Stimulated activated CD8-positive, alpha-beta memory T cell treated with anti-CD3 and anti-CD28 coated beads, Interleukin-2, amount 100 ng/mL, for 1 hour (primary cell): ENCODE data around the gene NABP2.
"Not testable (repeated sequence)": the region's sequence is repeated elsewhere in the genome, so short reads cannot be mapped to it uniquely, and the experiment has no call there.

Experiments
- DNase-seq, 2 donors: peaks; one replicate each; pipeline ENCODE4 v3.0.0-alpha.2; 2020; ENCODE audit warnings: low read depth in 2 of 2

The NABP2 gene

GRCh38 chr12:56224102-56224701 is at the start of gene NABP2:
Gene NABP2, plus strand, starts transcription at chr12:56224342. Its CDS starts 515 bp downstream, at chr12:56224857.
- DNase-seq = peak; percentile 85

GRCh38 chr12:56178347-56178746 is 45.8 kb upstream of the NABP2 start:
- no peak for DNase-seq

GRCh38 chr12:56186957-56187356 is 37.2 kb upstream of the NABP2 start:
- DNase-seq = no peak

GRCh38 chr12:56188131-56188777 is 35.9 kb upstream of the NABP2 start:
- no peak for DNase-seq

GRCh38 chr12:56188778-56189098 is 35.4 kb upstream of the NABP2 start:
- peak in 1 of 2 donors; percentile 7 for DNase-seq

- DNase-seq = peak; percentile 64 to 71
Measured at GRCh38 chr12:56189099-56189917, 34.8 kb upstream of the NABP2 start, which contains the start of gene SMARCC2. Gene SMARCC2, minus strand, starts transcription at chr12:56189483. Its CDS starts 22 bp downstream, at chr12:56189461.

GRCh38 chr12:56189918-56190694 is 34.0 kb upstream of the NABP2 start:
- peak; percentile 39 to 50 for DNase-seq

GRCh38 chr12:56190695-56191155 is 33.4 kb upstream of the NABP2 start:
- DNase-seq = no peak

- no peak for DNase-seq
Measured at GRCh38 chr12:56192582-56192981, 31.6 kb upstream of the NABP2 start.

- DNase-seq = peak; percentile 37 to 54
Measured at GRCh38 chr12:56193025-56193578, 31.0 kb upstream of the NABP2 start.

GRCh38 chr12:56196818-56197550 is 27.2 kb upstream of the NABP2 start:
- not testable (repeated sequence) for DNase-seq

- DNase-seq = no peak
Measured at GRCh38 chr12:56197921-56198635, 26.1 kb upstream of the NABP2 start.

GRCh38 chr12:56198836-56199235 is 25.3 kb upstream of the NABP2 start:
- DNase-seq = no peak

- no peak for DNase-seq
Measured at GRCh38 chr12:56202366-56202765, 21.8 kb upstream of the NABP2 start.

- DNase-seq = no peak
Measured at GRCh38 chr12:56202838-56203237, 21.3 kb upstream of the NABP2 start.

- no peak for DNase-seq
Measured at GRCh38 chr12:56204275-56204674, 19.9 kb upstream of the NABP2 start.

GRCh38 chr12:56205445-56205844 is 18.7 kb upstream of the NABP2 start:
- no peak for DNase-seq

- no peak for DNase-seq
Measured at GRCh38 chr12:56206452-56207166, 17.5 kb upstream of the NABP2 start.

- DNase-seq = no peak
Measured at GRCh38 chr12:56208006-56208405, 16.1 kb upstream of the NABP2 start.

- DNase-seq = no peak
Measured at GRCh38 chr12:56212361-56212760, 11.8 kb upstream of the NABP2 start.
